Measurements from ENCODE around the gene MYF6.

The MYF6 gene

DNA sequence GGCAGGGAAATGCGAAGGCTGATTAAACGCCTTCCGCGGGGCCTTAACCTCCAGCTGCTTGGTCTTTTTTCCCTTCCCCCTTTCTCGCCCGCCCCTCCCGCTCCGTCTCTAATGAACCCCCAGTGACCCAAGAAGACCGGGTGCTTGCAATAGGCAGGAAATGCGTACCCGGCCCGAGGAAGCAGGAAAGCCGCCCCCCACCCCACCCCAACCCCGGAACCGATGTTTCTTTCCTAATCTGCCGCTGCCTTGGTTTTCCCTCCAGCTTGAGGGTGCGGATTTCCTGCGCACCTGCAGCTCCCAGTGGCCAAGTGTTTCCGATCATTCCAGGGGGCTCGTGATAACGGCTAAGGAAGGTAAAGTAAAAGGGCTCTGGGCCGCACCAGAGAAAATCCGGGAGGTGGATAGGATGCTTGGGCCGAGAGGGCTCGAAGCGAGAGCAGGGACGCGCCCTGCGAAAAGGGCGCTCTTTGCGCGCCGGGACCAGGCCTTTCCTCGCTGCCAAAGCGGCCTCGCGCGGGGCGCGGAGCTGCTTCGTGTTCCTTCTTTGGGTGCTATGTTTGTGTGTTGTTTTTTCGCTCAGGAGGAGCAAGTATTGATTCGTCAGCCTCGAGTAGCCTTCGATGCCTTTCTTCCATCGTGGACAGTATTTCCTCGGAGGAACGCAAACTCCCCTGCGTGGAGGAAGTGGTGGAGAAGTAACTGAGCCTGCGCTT, 983 bp downstream of the MYF6 start:
- no peak for DNase-seq

DNA sequence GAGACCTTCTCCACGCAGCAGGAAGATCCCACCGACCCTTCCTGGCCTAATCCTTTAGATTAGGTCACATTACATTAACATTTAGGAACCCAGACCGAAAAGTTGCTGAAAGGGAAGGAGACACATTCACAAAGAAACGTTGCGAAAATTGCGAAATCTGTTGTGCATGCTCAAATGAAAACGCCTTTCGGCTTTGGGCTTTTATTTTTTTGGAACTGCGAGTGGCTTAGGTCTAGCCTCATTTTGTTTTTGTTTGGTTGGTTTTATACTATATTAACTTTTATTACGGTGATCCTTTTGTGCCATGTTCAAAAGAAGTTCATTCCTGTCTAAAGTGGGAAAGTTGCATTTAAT, 1.5 kb downstream of the MYF6 start:
- DNase-seq: no peak

DNA sequence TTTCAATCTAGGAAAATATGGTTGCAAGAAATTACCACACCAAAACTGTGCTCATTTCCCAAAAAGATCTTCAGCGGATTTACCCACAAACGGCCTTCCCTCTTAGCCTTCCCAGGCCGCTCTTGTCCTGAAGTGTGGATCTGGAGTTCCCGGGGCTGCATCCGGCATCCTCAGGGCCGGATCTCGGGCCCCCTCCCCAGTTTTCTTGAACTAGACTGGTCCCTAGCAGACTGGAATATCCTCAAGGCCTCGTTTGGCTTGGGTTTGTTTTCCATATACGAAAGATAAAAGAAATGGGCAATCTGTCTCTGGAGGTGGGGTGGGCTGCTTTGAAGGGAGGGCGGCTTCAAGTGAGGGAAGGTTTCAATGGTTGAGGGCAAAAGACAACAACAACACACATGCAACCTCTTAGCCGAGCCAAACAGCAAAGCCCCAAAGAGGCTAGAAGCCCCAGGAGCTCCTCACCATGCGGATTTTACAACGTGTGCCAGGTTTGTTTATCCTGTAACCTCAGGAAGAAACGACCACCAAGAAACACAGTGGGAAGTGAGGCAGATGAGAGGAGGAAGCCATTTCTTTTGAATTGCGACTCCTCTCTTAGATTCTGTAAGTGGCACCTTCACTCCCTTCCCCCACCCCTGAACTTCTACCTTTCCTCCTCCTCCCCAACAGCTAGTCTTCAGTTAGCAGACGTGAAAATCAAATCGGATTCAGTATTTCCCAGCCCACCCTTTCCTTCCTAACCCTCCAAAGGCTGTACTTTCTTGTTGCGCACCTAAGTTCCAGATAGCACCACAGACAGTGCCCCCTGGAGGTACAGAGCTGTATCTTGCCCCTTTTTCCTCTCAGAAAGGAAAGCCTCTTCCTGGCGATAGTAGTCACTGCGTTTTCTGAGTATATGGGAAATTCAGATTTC, 2.6 kb downstream of the MYF6 start:
- no peak for DNase-seq

DNA sequence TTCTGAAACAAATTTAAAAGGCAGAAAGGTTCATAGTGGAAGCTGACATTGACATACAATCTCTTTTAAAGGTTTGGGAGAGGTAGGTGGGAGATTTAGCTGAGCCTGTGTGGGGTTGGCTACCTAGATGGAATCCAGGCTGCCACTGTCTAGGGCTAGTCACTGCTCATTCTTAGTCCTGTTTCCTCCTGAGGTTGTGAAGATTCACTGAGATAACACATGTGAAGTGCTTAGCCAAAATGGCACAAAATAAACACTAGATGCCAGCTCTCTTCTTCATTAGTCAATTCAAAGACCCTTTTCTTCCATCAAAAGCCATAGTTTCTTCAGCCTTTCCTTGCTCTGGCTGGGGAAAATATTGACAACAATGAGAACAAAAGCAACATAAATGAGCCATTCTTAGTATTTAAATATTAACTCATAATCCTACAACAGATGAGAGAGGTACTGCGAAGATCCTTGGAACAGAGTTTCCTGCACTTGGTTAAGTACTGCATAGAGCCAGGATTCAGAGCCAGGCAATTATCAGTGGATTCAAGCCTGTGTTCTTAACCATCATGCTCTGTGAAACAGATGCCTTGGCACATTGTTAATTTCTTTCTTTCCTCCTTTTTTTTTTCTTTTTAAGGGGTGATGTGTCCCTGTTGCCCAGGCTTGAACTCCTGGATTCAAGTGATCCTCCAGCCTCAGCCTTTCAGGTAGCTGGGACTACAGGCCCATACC, 3.5 kb downstream of the MYF6 start:
- no peak for DNase-seq

DNA sequence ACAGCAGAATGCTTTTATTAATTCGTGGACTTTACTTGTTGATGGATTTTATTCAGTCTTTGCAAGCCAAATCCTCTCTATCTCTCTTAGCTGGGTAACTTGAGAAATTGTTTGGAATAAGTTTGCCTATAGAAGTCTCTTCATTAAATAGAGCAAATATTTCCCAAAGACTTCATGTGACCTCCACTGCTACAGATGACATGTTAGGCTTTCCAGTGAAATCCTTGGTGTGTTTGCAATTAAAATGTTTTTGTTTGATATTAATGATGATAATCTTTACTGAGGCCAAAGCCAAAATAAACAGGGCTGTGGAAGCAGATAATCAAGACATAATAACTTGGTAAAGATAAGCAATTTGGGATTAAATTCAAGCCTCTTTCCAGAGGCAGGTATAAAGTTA, 4.4 kb downstream of the MYF6 start:
- no peak for DNase-seq

DNA sequence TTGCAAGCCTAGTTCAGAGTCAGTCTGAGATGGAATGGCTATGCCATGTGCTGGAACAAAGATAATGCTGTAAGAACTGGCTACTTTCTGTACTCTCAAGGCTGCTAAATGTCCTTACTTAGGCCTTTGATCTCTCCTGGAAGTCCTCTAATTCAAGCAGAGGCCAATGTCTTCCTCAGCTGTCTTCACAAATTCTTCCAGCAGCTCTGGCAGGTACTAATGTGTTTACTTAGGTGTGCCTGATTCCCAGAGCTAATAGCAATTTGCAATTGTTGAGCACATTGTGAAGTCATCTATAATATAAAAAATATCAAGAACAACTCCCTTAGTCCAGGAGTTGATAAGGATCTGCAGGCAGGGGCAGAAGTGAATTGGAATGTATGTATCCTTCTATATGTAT, 5.4 kb downstream of the MYF6 start:
- no peak for DNase-seq

DNA sequence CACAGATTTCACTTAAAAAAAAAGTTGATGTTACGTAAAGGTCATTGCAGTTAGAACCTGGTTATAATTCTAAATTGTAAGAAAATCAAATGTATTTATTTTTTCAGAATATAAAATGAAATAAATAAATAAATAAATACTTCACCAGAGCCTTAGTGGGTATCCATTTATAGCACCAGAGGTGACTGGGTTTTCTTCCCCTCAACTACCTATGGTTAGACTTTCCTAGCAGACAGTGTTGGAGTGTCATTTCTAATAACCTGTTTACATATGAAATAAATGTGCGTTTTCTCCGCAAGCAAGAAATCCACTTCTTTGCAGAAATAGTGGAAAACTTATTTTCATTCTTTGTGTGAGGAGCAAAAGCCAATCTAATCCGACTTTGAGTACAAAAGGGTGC, 6.0 kb downstream of the MYF6 start:
- DNase-seq: no peak

DNA sequence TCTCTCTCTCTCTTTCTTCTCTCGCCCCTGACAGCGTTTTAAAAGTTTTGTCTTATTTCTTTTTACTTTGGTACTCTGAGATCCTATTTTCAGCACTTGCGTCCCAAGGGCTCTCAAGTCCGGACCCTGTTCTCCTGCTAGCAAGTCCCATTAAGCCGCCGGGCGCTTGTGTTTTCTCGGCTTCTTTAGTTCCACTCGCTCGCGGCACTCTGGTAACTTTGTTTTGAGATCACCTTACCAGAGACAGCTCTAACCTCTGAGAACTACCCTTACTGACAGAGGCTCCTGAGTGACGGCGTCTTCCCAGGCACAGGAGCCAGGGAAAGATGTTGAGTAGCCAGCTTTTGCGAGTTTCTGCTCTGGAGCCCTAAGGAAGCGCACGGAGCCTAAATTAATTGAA, 6.6 kb downstream of the MYF6 start:
- no peak for DNase-seq

DNA sequence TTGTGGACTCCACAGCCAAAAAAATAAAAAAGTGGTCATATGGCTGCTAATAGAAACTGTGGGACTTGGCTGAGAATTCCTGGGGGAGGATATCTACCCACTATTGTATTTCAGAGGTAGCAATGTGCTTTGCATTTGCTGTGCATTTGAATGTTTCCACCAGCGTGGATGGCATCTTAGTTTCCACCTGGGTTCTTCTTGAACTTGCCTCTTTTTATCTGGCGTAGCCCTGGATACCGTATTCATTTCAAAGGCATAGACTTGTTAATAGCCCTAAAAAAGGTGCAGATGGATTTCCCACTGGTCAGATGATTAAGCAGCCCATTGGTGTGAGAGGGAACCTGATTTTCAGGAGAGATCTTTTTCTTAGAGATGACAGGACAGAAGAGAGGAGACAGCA, 7.4 kb downstream of the MYF6 start:
- no peak for DNase-seq

DNA sequence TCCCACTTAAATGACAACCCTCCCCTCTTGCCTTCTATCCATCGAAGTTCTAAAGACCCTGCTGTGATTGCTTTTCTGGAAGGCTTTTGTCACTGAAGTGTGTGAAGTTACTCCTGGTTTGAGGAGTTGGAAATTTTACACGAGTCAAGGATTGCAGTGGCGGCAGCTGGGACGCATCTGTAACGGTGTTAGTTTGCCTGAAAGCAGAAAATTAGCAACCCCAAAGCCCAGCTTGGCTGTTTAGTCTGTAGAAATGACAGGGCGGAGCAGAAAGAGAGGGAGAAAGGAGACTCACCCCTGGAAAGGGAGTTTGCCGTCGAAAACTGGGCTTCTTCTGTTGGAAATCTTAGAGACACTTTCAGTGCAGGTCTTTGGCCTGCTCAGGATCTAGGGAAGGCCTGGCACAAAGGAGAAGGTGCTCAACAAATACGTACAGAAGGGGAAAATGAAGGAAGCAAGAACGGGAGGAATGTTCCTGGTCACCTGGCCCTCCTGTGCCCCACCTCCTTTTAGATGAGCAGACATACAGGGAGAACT, 8.3 kb downstream of the MYF6 start:
- DNase-seq: no peak

DNA sequence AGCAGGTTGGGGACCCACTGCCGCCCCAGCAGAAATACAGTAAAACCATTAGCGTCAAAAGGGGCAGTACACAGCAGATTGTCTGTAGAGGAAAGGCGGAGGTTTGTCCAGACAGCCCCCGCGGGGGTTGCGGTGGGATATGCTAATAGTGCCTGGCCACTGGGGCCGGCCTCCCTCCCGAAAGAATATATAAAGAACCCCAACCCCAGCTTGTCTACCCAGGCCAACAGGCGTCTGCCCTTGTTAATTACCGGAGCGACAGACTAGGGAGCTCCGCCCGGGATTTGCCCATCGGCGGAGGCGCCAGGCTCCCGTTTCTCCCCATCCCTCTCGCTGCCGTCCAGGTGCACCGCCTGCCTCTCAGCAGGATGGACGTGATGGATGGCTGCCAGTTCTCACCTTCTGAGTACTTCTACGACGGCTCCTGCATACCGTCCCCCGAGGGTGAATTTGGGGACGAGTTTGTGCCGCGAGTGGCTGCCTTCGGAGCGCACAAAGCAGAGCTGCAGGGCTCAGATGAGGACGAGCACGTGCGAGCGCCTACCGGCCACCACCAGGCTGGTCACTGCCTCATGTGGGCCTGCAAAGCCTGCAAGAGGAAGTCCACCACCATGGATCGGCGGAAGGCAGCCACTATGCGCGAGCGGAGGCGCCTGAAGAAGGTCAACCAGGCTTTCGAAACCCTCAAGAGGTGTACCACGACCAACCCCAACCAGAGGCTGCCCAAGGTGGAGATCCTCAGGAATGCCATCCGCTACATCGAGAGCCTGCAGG, 9.4 kb downstream of the MYF6 start, which contains the start of gene MYF5:
TSS of gene MYF5 (plus strand) at position 217 of the 774 bp plus-strand sequence. CDS start at position 369, 152 bp downstream.
- no peak for DNase-seq

DNA sequence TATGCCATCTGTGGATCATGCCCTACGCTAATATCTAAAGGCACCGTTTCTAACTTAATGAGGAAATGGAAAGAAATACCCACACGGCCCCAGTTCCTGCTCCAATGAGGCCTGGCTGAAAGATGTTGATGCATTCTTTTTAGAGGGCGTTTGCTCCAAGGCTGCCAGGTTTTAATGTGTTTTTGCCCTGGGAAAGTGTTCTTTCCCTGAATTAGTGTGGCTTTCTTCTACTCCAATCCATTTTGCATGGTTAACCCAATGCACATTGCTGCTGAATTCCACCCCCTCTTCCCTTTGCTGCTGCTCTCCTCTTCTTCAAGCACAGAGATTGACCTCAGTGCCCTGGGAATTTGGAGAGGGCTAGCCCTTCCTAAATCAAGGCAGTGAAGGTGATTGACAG, 10.4 kb downstream of the MYF6 start:
- no peak for DNase-seq

DNA sequence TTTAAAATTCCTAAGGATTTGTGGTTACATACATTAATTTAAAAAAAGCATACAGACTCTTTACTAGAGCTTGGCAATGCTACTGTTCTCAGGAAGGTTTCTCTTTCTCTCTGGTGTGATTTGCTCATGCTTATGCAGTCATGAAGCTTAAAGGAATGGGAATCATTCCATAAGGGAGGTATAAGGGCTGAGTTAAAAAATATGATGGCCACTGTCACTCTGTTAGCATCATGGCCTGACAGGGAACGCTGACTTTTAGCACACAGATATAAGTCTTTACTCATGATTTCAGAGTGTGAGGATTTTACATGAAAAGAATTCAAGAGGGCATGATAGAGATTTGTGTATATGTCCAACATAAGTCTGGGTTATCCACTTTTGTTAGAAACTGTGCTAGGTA, 13.1 kb downstream of the MYF6 start:
- DNase-seq: no peak

DNA sequence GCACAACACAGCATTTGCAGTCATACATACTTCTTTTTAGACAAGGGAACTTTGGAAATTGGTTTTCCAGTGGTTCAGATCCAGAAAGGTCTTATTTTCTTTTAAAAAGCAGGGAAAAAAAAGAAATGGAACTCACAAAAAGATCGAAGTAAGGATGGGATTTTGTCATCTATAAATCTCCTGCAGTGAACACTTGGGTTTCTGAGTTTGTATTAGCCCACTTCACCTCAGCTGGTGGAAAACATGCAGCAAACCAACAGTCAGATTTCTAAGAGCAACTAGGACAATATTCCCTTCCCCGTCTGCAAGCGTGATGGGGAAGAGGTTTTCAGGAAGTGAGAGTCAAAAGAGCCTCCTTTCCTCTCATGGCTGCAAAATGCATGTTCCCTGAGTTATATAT, 13.9 kb downstream of the MYF6 start:
- DNase-seq: no peak

DNA sequence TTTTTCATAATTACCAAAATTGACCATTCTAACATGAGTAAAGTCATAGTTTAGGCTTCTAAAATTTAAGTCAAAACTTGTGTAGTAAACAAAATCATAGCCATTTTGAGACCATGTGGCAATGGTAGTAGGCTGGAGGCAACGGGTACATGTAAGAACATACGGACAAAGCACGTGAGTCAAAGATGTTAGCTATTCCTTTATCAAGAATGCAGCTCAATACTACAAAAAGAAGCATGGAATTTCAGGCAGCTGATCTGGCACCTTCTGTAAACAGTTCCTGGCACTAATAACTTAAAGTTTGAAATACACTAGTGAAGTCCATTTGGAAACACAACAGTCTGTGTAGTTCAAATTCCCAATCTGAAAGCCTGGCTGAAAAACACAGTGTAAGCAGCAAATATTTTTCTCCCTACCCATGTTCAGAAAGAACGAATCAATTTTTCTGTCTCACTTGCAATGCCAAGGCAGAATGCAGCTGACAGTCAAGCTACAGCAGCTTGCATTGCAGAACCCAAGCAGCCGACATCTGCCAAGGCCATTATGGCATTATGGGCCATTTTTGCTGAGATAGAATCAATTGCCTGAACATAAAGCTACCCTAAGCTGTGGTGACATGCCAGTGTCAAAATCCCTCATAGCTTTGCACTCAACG, 38.5 kb downstream of the MYF6 start:
- DNase-seq: no peak

DNA sequence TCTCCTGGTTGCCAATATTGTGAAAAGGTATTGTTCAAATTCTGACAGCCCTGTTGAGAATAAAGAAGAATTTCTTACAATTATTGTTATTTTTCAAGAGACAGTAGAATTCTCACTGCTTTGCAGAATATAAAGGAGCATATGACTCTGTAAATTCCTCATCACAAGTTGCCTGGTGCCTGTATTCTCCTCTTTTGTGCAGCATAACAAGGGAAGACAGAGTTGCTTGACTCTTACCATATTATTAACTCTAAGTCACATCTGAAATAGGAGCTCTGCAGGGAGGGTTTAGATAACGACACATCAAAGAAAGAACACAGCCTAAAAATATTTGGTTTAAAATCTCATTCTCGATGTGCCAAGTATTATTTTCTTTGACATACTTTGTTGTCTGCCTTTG, 40.4 kb downstream of the MYF6 start:
- DNase-seq: no peak

DNA sequence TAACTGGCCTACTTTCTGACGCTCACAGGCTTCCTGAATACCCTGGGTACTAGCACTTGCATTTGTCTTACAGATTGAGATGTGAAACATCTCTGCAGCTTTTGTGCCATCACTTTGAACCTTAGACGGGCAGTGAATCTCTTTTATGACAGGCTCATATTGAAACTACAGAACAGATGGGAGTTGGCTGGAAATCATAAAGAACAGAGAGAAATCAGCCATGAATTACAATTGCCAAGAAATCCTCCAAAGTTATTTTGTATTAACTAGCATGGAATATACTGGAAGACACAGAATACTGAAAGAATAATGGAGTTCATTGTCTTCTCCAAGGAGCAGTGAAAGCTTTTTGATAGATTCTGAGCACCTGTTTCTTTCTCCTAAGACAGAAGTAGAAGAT, 42.0 kb downstream of the MYF6 start:
- DNase-seq: no peak

DNA sequence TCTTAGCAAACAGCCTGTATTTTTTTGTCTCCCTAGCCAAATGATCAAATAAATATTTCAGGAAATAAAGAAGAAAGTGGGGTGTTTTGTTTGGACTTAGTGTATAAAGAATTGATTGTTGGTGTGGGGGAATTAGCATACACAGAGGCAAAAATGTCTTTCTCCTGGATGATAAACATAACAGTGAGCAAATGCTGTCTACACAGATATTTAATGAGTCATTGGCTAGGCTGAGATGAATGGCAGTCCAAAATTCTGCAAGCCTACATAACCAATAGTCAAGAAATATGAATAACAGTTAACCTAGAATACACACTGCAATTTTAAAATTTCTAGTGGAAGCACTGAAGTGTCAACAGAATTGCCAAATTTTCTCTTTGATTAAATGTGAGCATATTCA, 45.0 kb downstream of the MYF6 start:
- no peak for DNase-seq

DNA sequence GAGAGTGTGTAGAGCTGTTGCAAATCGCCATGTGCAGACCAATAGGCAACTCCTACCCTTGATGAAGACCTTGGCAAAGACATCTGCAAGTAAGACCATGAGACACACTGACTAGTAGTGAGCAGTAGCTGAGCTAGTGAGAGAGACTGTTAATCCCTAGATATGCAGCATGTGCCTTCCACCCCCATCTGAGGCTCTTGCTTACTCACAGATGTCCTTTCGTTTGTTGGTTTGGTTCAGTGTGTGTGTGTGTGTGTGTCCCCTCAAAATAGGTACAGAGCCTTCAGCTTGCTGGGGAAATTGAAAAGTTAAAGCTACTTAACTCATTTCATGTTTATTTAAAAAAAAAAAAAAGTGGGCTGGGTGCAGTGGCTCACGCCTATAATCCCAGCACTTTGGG, 46.8 kb downstream of the MYF6 start:
- no peak for DNase-seq

DNA sequence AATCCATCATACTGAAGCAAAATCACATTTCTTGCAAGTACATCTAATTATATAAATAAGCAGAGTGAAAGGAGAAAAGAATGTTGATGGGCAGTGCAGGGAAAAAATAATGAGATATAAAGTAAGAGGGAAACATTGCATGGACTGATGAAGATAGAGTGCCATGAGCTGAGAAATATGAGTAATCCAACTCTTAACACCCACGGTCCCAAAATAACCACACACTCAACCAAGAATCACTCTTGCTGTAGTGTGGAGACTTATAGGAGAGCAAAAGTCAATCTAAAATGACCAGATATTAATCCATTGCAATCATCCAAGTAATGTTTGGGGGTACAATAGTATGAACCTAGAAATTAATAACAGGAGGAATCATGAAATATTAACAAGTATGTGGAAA, 49.4 kb downstream of the MYF6 start:
- DNase-seq: no peak
